Endothelial cell of umbilical vein (primary cell): ENCODE data around the gene TGM1. TPM values are rescaled to one million over a fixed set of nuclear protein-coding genes. Genes with fewer than 3 reads are reported as not detected.

Experiments
- BruUV-seq: library from RNA; stranded (reverse); fragments of 400-500 nt; replicated peaks from 2 replicates; lab custom pipeline; 2021; lab: Mats Ljungman, UMichigan
- CTCF ChIA-PET: fragments of 300-600, 350-600 bp; sonication (Branson Sonifier 250); formaldehyde crosslinking; loops from one replicate; lab custom pipeline; 2021; ENCODE audit warnings: antibody characterized with exemption, inconsistent platforms; lab: Charles Lee
- POLR2A ChIA-PET: fragments of 300-600, 350-600 bp; sonication (Branson Sonifier 250); formaldehyde crosslinking; loops from one replicate; lab custom pipeline; 2021; ENCODE audit warnings: antibody characterized with exemption, inconsistent platforms; lab: Charles Lee
- DNase-seq: peaks from one replicate; pipeline ENCODE4 v3.0.0-alpha.2; 2011; ENCODE audit warnings: low read depth, low spot score
- FAIRE-seq: peaks from 2 replicates; lab custom pipeline; 2011; peaks lifted over from hg19 to GRCh38; lab: Jason Lieb, UNC
- H2AFZ ChIP-seq: 2 replicates; pipeline ENCODE4 v1.6.0; 2012; ENCODE audit warnings: low read depth, low read length, control low read depth, inconsistent platforms
- H3K27ac ChIP-seq: 2 replicates; pipeline ENCODE4 v1.5.1; 2011; ENCODE audit warnings: low read depth, mild to moderate bottlenecking, control low read depth, low read length, moderate library complexity; ENCODE audit not compliant: insufficient read depth
- H3K27me3 ChIP-seq, 2 experiments: 2 replicates each; pipeline versions ENCODE4 v1.6.0 to v1.6.1; 2011; ENCODE audit warnings: low read length in 2 of 2, mixed read lengths in 1 of 2; ENCODE audit not compliant: control insufficient read depth in 2 of 2, insufficient read depth in 2 of 2
- H3K36me3 ChIP-seq, 2 experiments: 2 replicates in 1 of 2; 3 replicates in 1 of 2; pipeline ENCODE4 v1.5.1; 2011; ENCODE audit warnings: low read length in 2 of 2, mild to moderate bottlenecking in 1 of 2, moderate library complexity in 1 of 2; ENCODE audit not compliant: control insufficient read depth in 2 of 2, insufficient read depth in 2 of 2; ENCODE audit errors: extremely low read depth in 1 of 2
- H3K4me1 ChIP-seq: 3 replicates; pipeline ENCODE4 v1.5.1; 2011; ENCODE audit warnings: mild to moderate bottlenecking, low read length; ENCODE audit not compliant: control insufficient read depth, insufficient read depth; ENCODE audit errors: extremely low read depth
- H3K4me2 ChIP-seq: 2 replicates; pipeline ENCODE4 v1.6.1; 2011; ENCODE audit warnings: low read length, control low read depth, mixed read lengths; ENCODE audit not compliant: insufficient read depth
- H3K4me3 ChIP-seq, 3 experiments: fragments of 200-600 bp in 1 of 3; sonication (generic), shearing (Covaris generic) in 1 of 3; replicated peaks in 1 of 3; 2 replicates each; pipeline ENCODE4 v1.5.1; 2011 to 2016; ENCODE audit warnings: control low read depth in 3 of 3, low read length in 3 of 3, mild to moderate bottlenecking in 2 of 3, inconsistent platforms in 1 of 3, low read depth in 1 of 3, moderate library complexity in 1 of 3; ENCODE audit not compliant: insufficient read depth in 1 of 3
- H3K79me2 ChIP-seq: 2 replicates; pipeline ENCODE4 v1.6.0; 2012; ENCODE audit warnings: low read length, inconsistent platforms; ENCODE audit not compliant: control insufficient read depth, insufficient read depth
- H3K9ac ChIP-seq: replicated peaks from 2 replicates; pipeline ENCODE3; 2011; ENCODE audit warnings: low read length, control low read depth; ENCODE audit not compliant: insufficient read depth; ENCODE audit errors: extremely low read depth
- H3K9me1 ChIP-seq: replicated peaks from 3 replicates; pipeline ENCODE4 v1.6.0; 2011; ENCODE audit warnings: mild to moderate bottlenecking, low read length; ENCODE audit not compliant: control insufficient read depth, insufficient read depth; ENCODE audit errors: extremely low read depth
- H3K9me3 ChIP-seq: replicated peaks from 2 replicates; pipeline ENCODE4 v1.5.1; 2012; ENCODE audit warnings: low read length, inconsistent platforms; ENCODE audit not compliant: control insufficient read depth, insufficient read depth
- H4K20me1 ChIP-seq: replicated peaks from 2 replicates; pipeline ENCODE3; 2011; ENCODE audit warnings: mild to moderate bottlenecking, low read length; ENCODE audit not compliant: control insufficient read depth, insufficient read depth; ENCODE audit errors: extremely low read depth
- CTCF ChIP-seq, 2 donors: IDR thresholded peaks; 1 replicate in 1 of 2; 2 replicates in 1 of 2; pipeline ENCODE4 v1.5.1; 2011; ENCODE audit warnings: low read length in 2 of 2, mild to moderate bottlenecking in 2 of 2, moderate library complexity in 2 of 2, control low read depth in 1 of 2, inconsistent platforms in 1 of 2, low read depth in 1 of 2; ENCODE audit not compliant: insufficient read depth in 1 of 2; ENCODE audit errors: extremely low read depth in 1 of 2
- EZH2 ChIP-seq: IDR thresholded peaks from 2 replicates; pipeline ENCODE4 v1.6.1; 2012; ENCODE audit warnings: borderline replicate concordance, low read depth, mild to moderate bottlenecking, moderate library complexity, low read length, inconsistent platforms; ENCODE audit not compliant: severe bottlenecking
- FOS ChIP-seq: IDR thresholded peaks from 2 replicates; pipeline ENCODE4 v1.6.1; 2011; ENCODE audit warnings: mild to moderate bottlenecking, low read length, moderate library complexity, borderline replicate concordance; ENCODE audit not compliant: insufficient read depth
- GATA2 ChIP-seq: IDR thresholded peaks from 2 replicates; pipeline ENCODE4 v1.7.0; 2011; ENCODE audit warnings: low read depth, mild to moderate bottlenecking, moderate library complexity, mixed read lengths, low read length; ENCODE audit not compliant: insufficient read length, insufficient read depth
- JUN ChIP-seq: IDR thresholded peaks from 2 replicates; pipeline ENCODE4 v1.6.1; 2011; ENCODE audit warnings: borderline replicate concordance, low read depth; ENCODE audit not compliant: insufficient read length, insufficient read depth
- MYC ChIP-seq: IDR thresholded peaks from one replicate; pipeline ENCODE4 v1.6.1; 2011; ENCODE audit warnings: mild to moderate bottlenecking, low read depth, low read length
- POLR2A ChIP-seq: IDR thresholded peaks from 2 replicates; pipeline ENCODE4 v1.6.1; 2012; ENCODE audit warnings: low read depth, mild to moderate bottlenecking, control low read depth, low read length
- POLR2AphosphoS5 ChIP-seq: IDR thresholded peaks from 2 replicates; pipeline ENCODE4 v1.6.1; 2012; ENCODE audit warnings: low read depth, mild to moderate bottlenecking, control low read depth, low read length, moderate library complexity; ENCODE audit not compliant: insufficient read depth
- dilution Hi-C: fragments of 300-500 bp; cut with MboI; formaldehyde crosslinking; loops from one replicate; pipeline ENCODE4 v1.15.0; 2019; ENCODE audit warnings: low sequenced_read_pairs; ENCODE audit not compliant: extremely low pct_ligation_motif_present
- intact Hi-C: fragments of 100-400 bp; cut with micrococcal nuclease; formaldehyde crosslinking; loops from one replicate; pipeline ENCODE4 v1.10.0; 2022
- polyA plus RNA-seq, 4 experiments: library from polyadenylated mRNA; depleted of rRNA in 3 of 4; stranded (reverse) in 3 of 4; unstranded in 1 of 4; fragments of >200 nt; gene quantifications; 2 replicates each; pipeline versions ENCODE4 v1.2.1 to v1.2.3, GENCODE V29; 2011 to 2012; ENCODE audit warnings: missing spikeins in 1 of 4
- total RNA-seq: library from RNA; stranded (reverse); gene quantifications from 2 replicates; pipeline ENCODE4 v1.2.3, GENCODE V29; 2021
- TF ChIP-seq, protein P1 (sequence below): IDR thresholded peaks from 2 replicates; pipeline ENCODE4 v1.6.1; 2011; ENCODE audit not compliant: insufficient read depth, insufficient read length

TGM1 gene
- total and polyA plus RNA-seq, 2 donors (not counting 3 experiments of a cell fraction or from before 2014, with no cell fraction given), result 1.0 to 3.4 TPM

DNA sequence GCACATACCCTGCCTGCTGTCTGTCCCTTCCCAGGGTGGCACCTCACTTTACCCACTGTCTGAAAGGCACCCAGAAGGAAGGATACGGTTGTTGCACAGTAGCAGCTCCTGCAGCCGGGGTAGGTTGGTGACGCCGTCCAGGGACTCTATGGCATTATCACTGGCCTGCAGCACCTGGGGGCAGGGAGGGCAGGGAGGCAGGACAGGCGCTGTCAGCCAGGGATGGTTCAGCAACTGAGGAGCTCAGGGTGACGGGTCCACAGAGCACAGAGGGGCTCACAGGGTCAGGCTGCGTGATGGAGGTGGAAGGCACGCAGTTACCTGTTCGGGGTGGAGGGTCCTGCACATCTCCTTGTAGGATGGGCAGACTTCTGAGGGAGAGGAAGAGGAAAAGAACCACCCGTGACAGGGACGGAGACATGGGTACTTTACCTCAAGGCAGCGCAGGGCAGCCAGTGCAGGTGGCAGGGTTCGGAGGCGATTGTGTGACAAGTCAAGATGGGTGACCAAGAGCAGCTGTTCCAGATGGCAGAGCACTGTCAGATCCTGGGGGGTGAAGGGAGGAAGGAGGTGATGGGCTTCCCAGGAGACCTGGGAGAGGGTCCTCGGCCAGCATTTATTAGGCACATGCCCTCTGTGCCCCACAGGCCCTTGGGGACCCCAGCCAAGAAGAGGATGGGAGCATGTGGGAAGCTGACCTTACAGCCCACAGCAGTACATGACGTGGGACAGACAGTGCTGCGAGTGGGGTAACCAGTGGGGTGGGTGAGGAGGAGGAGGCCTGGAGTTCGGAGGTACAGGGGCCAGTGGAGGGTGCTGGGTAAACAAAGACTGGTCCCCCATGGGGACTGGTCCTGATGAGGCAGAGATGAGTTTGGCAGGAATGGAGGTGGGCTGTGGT is 3.6 kb upstream of the TGM1 start:
- no peak overlapping the region for H2AFZ ChIP-seq
- dilution Hi-C loops, result no loop called here
- no peak for TF ChIP-seq POLR2A
- no peak for TF ChIP-seq FOS
- no peak for TF ChIP-seq GATA2
- no peak overlapping the region for H3K9ac ChIP-seq
- intact Hi-C loops, result no loop called here
- DNase-seq, result no peak
- ChIA-PET CTCF (interaction anchor here (1.5 kb wide), 1 partner anchor 24 kb away, joined by 4 read pairs; no protein-coding TSS in a partner anchor), POLR2A (interaction anchor here (0.8 kb wide), 1 partner anchor 13 kb away, joined by 3 read pairs; no protein-coding TSS in a partner anchor)
- peaks cover 2 to 21% of the 10 kb centered on the region in 2 experiments for H3K36me3 ChIP-seq
- no peaks in the 10 kb centered on the region for H3K9me3 ChIP-seq
- no peak overlapping the region for H3K4me2 ChIP-seq
- FAIRE-seq, result no peak
- H3K4me1 ChIP-seq, result peaks cover 5% of the 10 kb centered on the region
- H4K20me1 ChIP-seq, result no peaks in the 10 kb centered on the region
- no TSS peak for BruUV-seq
- no peaks in the 10 kb centered on the region for H3K79me2 ChIP-seq
- H3K27ac ChIP-seq, result no peak overlapping the region
- no peak overlapping the region for H3K4me3 ChIP-seq
- H3K9me1 ChIP-seq, result no peaks in the 10 kb centered on the region
- H3K27me3 ChIP-seq, result no peaks in the 10 kb centered on the region

- Histone ChIP-seq H3K27ac (no peak overlapping the region), H2AFZ (no peak overlapping the region), H3K79me2 (no peaks in the 10 kb centered on the region), H3K4me2 (no peak overlapping the region), H3K36me3 (peaks cover 2 to 18% of the 10 kb centered on the region in 2 experiments), H3K9ac (no peak overlapping the region), H3K4me3 (no peak overlapping the region), H3K9me3 (no peaks in the 10 kb centered on the region), H3K27me3 (no peaks in the 10 kb centered on the region), H3K4me1 (no peaks in the 10 kb centered on the region), H3K9me1 (no peaks in the 10 kb centered on the region), H4K20me1 (no peaks in the 10 kb centered on the region)
- TF ChIP-seq CTCF (IDR thresholded peaks at IDR 0.05; ENCODE audit: extremely low read depth in 1 of 2, insufficient read depth in 1 of 2, low read depth in 1 of 2, low read length in 2 of 2) (no peak), POLR2AphosphoS5 (no peak), EZH2 (no peak), JUN (no peak), FOS (no peak), POLR2A (no peak), GATA2 (no peak), MYC (no peak)
- TF ChIP-seq, protein P1, sequence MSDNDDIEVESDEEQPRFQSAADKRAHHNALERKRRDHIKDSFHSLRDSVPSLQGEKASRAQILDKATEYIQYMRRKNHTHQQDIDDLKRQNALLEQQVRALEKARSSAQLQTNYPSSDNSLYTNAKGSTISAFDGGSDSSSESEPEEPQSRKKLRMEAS, result no peak
- POLR2A ChIA-PET, result no interaction called here
- CTCF ChIA-PET, result interaction anchor here (0.7 to 1.7 kb wide), 2 partner anchors 32 to 49 kb away, joined by 4 read pairs; partner anchors contain the start of gene MDP1
- dilution Hi-C loops (no loop called here), intact Hi-C loops (no loop called here)
- DNase-seq, result no peak
- BruUV-seq, result no TSS peak
- no peak for FAIRE-seq
Measured at GRCh38 chr14:24264298-24264697, 1.3 kb upstream of the TGM1 start.
